A549 (cell line): ENCODE measurements around the gene CHFR. TPM values are rescaled to one million over a fixed set of nuclear protein-coding genes. Genes with fewer than 3 reads are reported as not detected.
A peak's percentile ranks its signal among the peaks of the same experiment; 100 is the strongest.

Source experiments
- ATAC-seq, 2 experiments: fragments of 200-7000 bp in 1 of 2; fragments of >200 bp in 1 of 2; cut with Nextera tagmentation in 1 of 2; cut with Tn5 transposase in 1 of 2; 3 replicates each; pipeline versions ENCODE4 v1.8.0 to v1.9.1; 2018 to 2020; ENCODE audit warnings: mild to moderate bottlenecking in 1 of 2, moderate library complexity in 1 of 2
- CTCF ChIA-PET: fragments of 300-600 bp; sonication (Branson Sonifier 250); formaldehyde crosslinking; extraction: SDS; loops from one replicate; lab custom pipeline; 2021; ENCODE audit warnings: antibody characterized with exemption, inconsistent platforms; lab: Yijun Ruan, JAX
- POLR2A ChIA-PET: fragments of 350-600 bp; formaldehyde crosslinking; extraction: SDS; loops from one replicate; lab custom pipeline; 2021; ENCODE audit warnings: antibody characterized with exemption, inconsistent platforms; lab: Yijun Ruan, JAX
- DNase-seq, 2 experiments: peaks; one replicate each; pipeline versions ENCODE4 v3.0.0 to v3.0.0-alpha.2; 2011 to 2016; ENCODE audit warnings: low read depth in 1 of 2, low spot score in 1 of 2
- FAIRE-seq: peaks from 2 replicates; lab custom pipeline; 2011; peaks lifted over from hg19 to GRCh38; lab: Jason Lieb, UNC
- H3K27ac ChIP-seq, 2 experiments: fragments of >200 bp; sonication (Bioruptor Twin); formaldehyde crosslinking; 3 replicates each; pipeline ENCODE4 v1.5.1; 2016 to 2017
- H3K4me1 ChIP-seq: fragments of >200 bp; sonication (Bioruptor Twin); formaldehyde crosslinking; 3 replicates; pipeline ENCODE4 v1.6.1; 2016
- H3K4me2 ChIP-seq: fragments of >200 bp; sonication (Bioruptor Twin); formaldehyde crosslinking; 3 replicates; pipeline ENCODE4 v1.6.1; 2016
- H3K4me3 ChIP-seq: fragments of >200 bp; sonication (Bioruptor Twin); formaldehyde crosslinking; 3 replicates; pipeline ENCODE4 v1.5.1; 2016
- H3K9me3 ChIP-seq: fragments of >200 bp; sonication (Bioruptor Twin); formaldehyde crosslinking; 3 replicates; pipeline ENCODE4 v1.6.1; 2016
- CBX2 ChIP-seq: fragments of 200-600 bp; sonication (generic); IDR thresholded peaks from 2 replicates; pipeline ENCODE4 v1.6.1; 2016; ENCODE audit warnings: low read depth, mild to moderate bottlenecking, borderline replicate concordance
- CHD2 ChIP-seq: fragments of 150-350 bp; IDR thresholded peaks from 2 replicates; pipeline ENCODE4 v1.6.1; 2014; ENCODE audit warnings: low read length; ENCODE audit not compliant: partially characterized antibody
- CHD4 ChIP-seq: fragments of 200-600 bp; sonication (generic); IDR thresholded peaks from 2 replicates; pipeline ENCODE4 v1.6.1; 2016; ENCODE audit warnings: antibody characterized with exemption, mild to moderate bottlenecking, borderline replicate concordance
- EHMT2 ChIP-seq: fragments of 200-600 bp; sonication (generic); IDR thresholded peaks from 2 replicates; pipeline ENCODE4 v1.6.1; 2016; ENCODE audit warnings: antibody characterized with exemption, low read depth, mild to moderate bottlenecking, moderate library complexity
- ELK1 ChIP-seq: fragments of 150-350 bp; IDR thresholded peaks from 2 replicates; pipeline ENCODE4 v1.6.1; 2014; ENCODE audit warnings: low read depth, mild to moderate bottlenecking, low read length
- EP300 ChIP-seq, 2 experiments: fragments of >200 bp; sonication (Bioruptor Twin); formaldehyde crosslinking; IDR thresholded peaks; 2 replicates in 1 of 2; 3 replicates in 1 of 2; pipeline ENCODE4 v1.6.1; 2016 to 2017
- FOSL2 ChIP-seq, 2 experiments: fragments of 450-650 bp in 1 of 2; fragments of >200 bp in 1 of 2; sonication (Bioruptor Twin) in 1 of 2; formaldehyde crosslinking; IDR thresholded peaks; 2 replicates each; pipeline versions ENCODE4 v1.5.0 to v1.6.1; 2016 to 2020; ENCODE audit warnings: mild to moderate bottlenecking in 1 of 2, moderate library complexity in 1 of 2
- FOXS1 ChIP-seq: fragments of 250-450 bp; sonication (Bioruptor Pico); IDR thresholded peaks from 2 replicates; pipeline ENCODE4 v1.5.0; 2020; ENCODE audit warnings: mild to moderate bottlenecking, moderate library complexity
- HDAC2 ChIP-seq: fragments of 200-600 bp; sonication (generic); IDR thresholded peaks from 2 replicates; pipeline ENCODE4 v1.6.1; 2016
- HES2 ChIP-seq: fragments of >200 bp; sonication (Bioruptor Twin); formaldehyde crosslinking; IDR thresholded peaks from 2 replicates; pipeline ENCODE4 v1.6.1; 2016
- HMGXB4 ChIP-seq: fragments of 250-450 bp; sonication (Bioruptor Pico); IDR thresholded peaks from 2 replicates; pipeline ENCODE4 v1.5.0; 2021; ENCODE audit warnings: mild to moderate bottlenecking, moderate library complexity, borderline replicate concordance
- HOXA7 ChIP-seq: fragments of 250-450 bp; sonication (Bioruptor Pico); IDR thresholded peaks from 2 replicates; pipeline ENCODE4 v1.5.0; 2020; ENCODE audit warnings: mild to moderate bottlenecking, moderate library complexity
- HOXB13 ChIP-seq: fragments of 250-450 bp; sonication (Bioruptor Pico); IDR thresholded peaks from 2 replicates; pipeline ENCODE4 v1.5.0; 2020; ENCODE audit warnings: low read depth, mild to moderate bottlenecking, moderate library complexity
- HOXB5 ChIP-seq: fragments of 250-450 bp; sonication (Bioruptor Pico); IDR thresholded peaks from 2 replicates; pipeline ENCODE4 v1.5.0; 2020; ENCODE audit warnings: mild to moderate bottlenecking, moderate library complexity
- KDM1A ChIP-seq: fragments of 200-600 bp; sonication (generic); IDR thresholded peaks from 2 replicates; pipeline ENCODE4 v1.6.1; 2016; ENCODE audit warnings: low read depth, mild to moderate bottlenecking
- KDM5A ChIP-seq: fragments of 200-600 bp; sonication (generic); IDR thresholded peaks from 2 replicates; pipeline ENCODE4 v1.6.1; 2016; ENCODE audit warnings: antibody characterized with exemption, mild to moderate bottlenecking
- MAFK ChIP-seq: fragments of 450-650 bp; IDR thresholded peaks from 2 replicates; pipeline ENCODE4 v1.6.1; 2014; ENCODE audit not compliant: partially characterized antibody
- MAZ ChIP-seq: fragments of 150-350 bp; IDR thresholded peaks from 2 replicates; pipeline ENCODE4 v1.6.1; 2014; ENCODE audit warnings: antibody characterized with exemption, low read depth, low read length, borderline replicate concordance
- MYC ChIP-seq: IDR thresholded peaks from 2 replicates; pipeline ENCODE4 v1.6.1; 2012; ENCODE audit warnings: mild to moderate bottlenecking, inconsistent platforms, low read length, improper control_type of control experiment, borderline replicate concordance
- NFE2L2 ChIP-seq: fragments of 150-350 bp; conservative IDR thresholded peaks from 2 replicates; pipeline ENCODE4 v1.6.1; 2014; ENCODE audit warnings: low read length
- NPAS2 ChIP-seq: fragments of 250-450 bp; sonication (Bioruptor Pico); IDR thresholded peaks from 2 replicates; pipeline ENCODE4 v1.8.0; 2022; ENCODE audit warnings: mild to moderate bottlenecking, moderate library complexity, borderline replicate concordance
- PBX3 ChIP-seq: IDR thresholded peaks from 2 replicates; pipeline ENCODE4 v1.6.1; 2012
- PHF8 ChIP-seq: fragments of 200-600 bp; sonication (generic); IDR thresholded peaks from 2 replicates; pipeline ENCODE4 v1.6.1; 2016; ENCODE audit warnings: low read depth, mild to moderate bottlenecking, antibody characterized with exemption, moderate library complexity, borderline replicate concordance
- POLR2A ChIP-seq: IDR thresholded peaks from 2 replicates; pipeline ENCODE4 v1.6.1; 2012; ENCODE audit warnings: mild to moderate bottlenecking, low read length
- RAD21 ChIP-seq, 2 experiments: fragments of >200 bp in 1 of 2; sonication (Bioruptor Twin) in 1 of 2; formaldehyde crosslinking in 1 of 2; IDR thresholded peaks in 1 of 2; conservative IDR thresholded peaks in 1 of 2; 2 replicates in 1 of 2; 3 replicates in 1 of 2; pipeline ENCODE4 v1.6.1; 2012 to 2018; ENCODE audit warnings: inconsistent platforms in 1 of 2
- RCOR1 ChIP-seq: fragments of 150-350 bp; IDR thresholded peaks from 2 replicates; pipeline ENCODE4 v1.6.1; 2014; ENCODE audit warnings: antibody characterized with exemption, low read length, low read depth
- REST ChIP-seq: fragments of 200-600 bp; sonication (generic); IDR thresholded peaks from 2 replicates; pipeline ENCODE4 v1.6.1; 2016; ENCODE audit warnings: antibody characterized with exemption, mild to moderate bottlenecking, moderate library complexity
- RFX5 ChIP-seq: fragments of 450-650 bp; IDR thresholded peaks from 2 replicates; pipeline ENCODE4 v1.7.1; 2014; ENCODE audit warnings: antibody characterized with exemption, mild to moderate bottlenecking, moderate library complexity
- SMC3 ChIP-seq: fragments of >200 bp; sonication (Bioruptor Twin); formaldehyde crosslinking; IDR thresholded peaks from 3 replicates; pipeline ENCODE4 v1.6.1; 2018; ENCODE audit warnings: inconsistent platforms
- SREBF2 ChIP-seq: fragments of 450-650 bp; IDR thresholded peaks from 2 replicates; pipeline ENCODE4 v1.6.1; 2014; ENCODE audit warnings: mild to moderate bottlenecking, moderate library complexity
- ZC3H11A ChIP-seq: fragments of 450-650 bp; IDR thresholded peaks from 2 replicates; pipeline ENCODE4 v1.6.1; 2014; ENCODE audit warnings: antibody characterized with exemption, mild to moderate bottlenecking
- ZSCAN20 ChIP-seq: fragments of 250-450 bp; sonication (Bioruptor Pico); IDR thresholded peaks from 2 replicates; pipeline ENCODE4 v1.8.0; 2022; ENCODE audit warnings: mild to moderate bottlenecking, moderate library complexity
- WGBS: methylation state at CpG from one replicate; pipeline ENCODE4 v1.1.6; 2017; ENCODE audit errors: missing lambda C conversion rate; 5-methylcytosine and 5-hydroxymethylcytosine counted together
- polyA plus RNA-seq, 4 experiments: library from polyadenylated mRNA; depleted of rRNA in 3 of 4; stranded (reverse); fragments of >200 nt; fragmentation: RNase III in 1 of 4; extraction: RNeasy Plus Mini Kit Qiagen cat#74134 plus additional on column Dnase treatment in 1 of 4; gene quantifications; 2 replicates in 3 of 4; 3 replicates in 1 of 4; pipeline ENCODE4 v1.2.3, GENCODE V29; 2011 to 2017

Gene CHFR
- polyA plus RNA-seq, 2 of the 4 experiments (the other 2 are of a cell fraction), result 20.9 to 38.8 TPM

- FAIRE-seq (no peak), ATAC-seq (peak; percentile 91 to 95), DNase-seq (peak; percentile 95 to 98)
- 0 out of 3 replicates have a peak, but pooled peaks cover 2% of the 10 kb centered on the region for H3K9me3 ChIP-seq
- H3K4me2 ChIP-seq, result peak within 1 kb of the TSS; percentile 80
- CTCF ChIA-PET, result interaction anchor here (1.1 kb wide), 1 partner anchor 24 kb away, joined by 3 read pairs; no protein-coding TSS in a partner anchor
- peaks cover 9% of the 10 kb centered on the region for H3K4me1 ChIP-seq
- peak within 1 kb of the TSS; percentile 99 for H3K4me3 ChIP-seq
- POLR2A ChIA-PET, result interaction anchor here (0.5 to 1.3 kb wide), 6 partner anchors 9 to 251 kb away, joined by 3 read pairs; no protein-coding TSS in a partner anchor
- H3K27ac ChIP-seq, result peak within 1 kb of the TSS; percentile 97 to 99
- WGBS, result 19% methylated on average over 40 of the region's 78 CpGs
- no peak for TF ChIP-seq CHD2
- no peak for TF ChIP-seq SREBF2
- TF ChIP-seq HMGXB4 (CRISPR knock-in tag), result no peak
- TF ChIP-seq MAZ, result peak; percentile 70; the same call in 1 of the 2 replicates
- 0 out of 2 replicates have a peak, but pooled peaks have one; percentile 22 for TF ChIP-seq HDAC2
- no peak for TF ChIP-seq NPAS2
- no peak for TF ChIP-seq FOXS1
- no peak for TF ChIP-seq RAD21 (conservative IDR thresholded peaks at IDR 0.05 in 1 of 2, IDR thresholded peaks at IDR 0.05 in 1 of 2)
- TF ChIP-seq EHMT2, result no peak
- TF ChIP-seq PHF8, result peak; percentile 5; the same call in 1 of the 2 replicates
- TF ChIP-seq RCOR1, result no peak
- 0 out of 2 replicates have a peak, but pooled peaks have one; percentile 47 for TF ChIP-seq ELK1
- no peak for TF ChIP-seq RFX5
- TF ChIP-seq HES2, result no peak
- TF ChIP-seq CBX2, result no peak
- no peak; the same call in 1 of the 2 replicates for TF ChIP-seq ZSCAN20 (CRISPR knock-in tag)
- no peak for TF ChIP-seq HOXB13
- TF ChIP-seq HOXB5 (CRISPR knock-in tag), result peak; percentile 87; the same call in 1 of the 2 replicates
- TF ChIP-seq EP300 (IDR thresholded peaks at IDR 0.05), result no peak
- no peak for TF ChIP-seq REST
- no peak for TF ChIP-seq FOSL2 (IDR thresholded peaks at IDR 0.05)
- TF ChIP-seq FOSL2 (CRISPR knock-in tag; IDR thresholded peaks at IDR 0.05), result peak; percentile 57
- peak; percentile 68 for TF ChIP-seq PBX3
- no peak for TF ChIP-seq MAFK
- no peak; the same call in 1 of the 2 replicates for TF ChIP-seq MYC
- no peak for TF ChIP-seq KDM1A
- TF ChIP-seq POLR2A, result peak; percentile 58; the same call in 1 of the 2 replicates
- no peak for TF ChIP-seq SMC3
- TF ChIP-seq KDM5A, result peak; percentile 81
- TF ChIP-seq NFE2L2, result no peak
- TF ChIP-seq CHD4, result no peak
- no peak for TF ChIP-seq HOXA7 (CRISPR knock-in tag)
- TF ChIP-seq ZC3H11A, result peak; percentile 33; the same call in 1 of the 2 replicates
Observed at GRCh38 chr12:132828706-132829534, 58.5 kb downstream of the CHFR start, which contains the start of gene GOLGA3. Gene GOLGA3 (minus strand): TSS chr12:132828869. CDS start chr12:132822128, 6,741 bp downstream.
